ENCODE data around the gene CTIF. TPM values are rescaled to one million over a fixed set of nuclear protein-coding genes. Genes with fewer than 3 reads are reported as not detected.

Gene CTIF
- total and polyA plus RNA-seq, 4 experiments from 2014 or later: 5.2 to 6.5 TPM; not detected in 2

DNA sequence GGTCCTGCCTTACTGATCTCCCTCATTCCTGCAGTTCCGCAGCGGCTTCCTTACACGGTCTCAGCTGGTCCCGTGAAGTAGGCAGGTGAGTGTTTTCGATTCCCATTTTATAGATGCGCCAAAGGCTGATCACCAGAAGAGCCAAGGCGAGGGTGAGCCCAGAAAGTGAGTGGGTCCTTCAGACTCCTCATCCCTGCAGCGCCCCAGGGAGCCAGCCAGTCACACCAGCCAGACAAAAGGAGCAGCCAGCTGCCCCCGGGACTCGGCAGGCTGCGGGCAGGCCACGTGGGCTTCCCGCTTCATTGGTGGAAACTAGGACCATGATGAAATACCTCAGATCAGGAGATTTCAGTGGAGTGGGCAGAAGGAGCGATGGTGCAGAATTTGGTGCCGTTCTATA is 326.0 kb downstream of the CTIF start:
- H3K9me3 ChIP-seq (ENCODE audit: control insufficient read depth in 1 of 2, low read length in 2 of 2): no peaks in the 10 kb centered on the region
- DNase-seq: no peak
- Mint-ChIP-seq H3K4me3 (no peak overlapping the region), H3K36me3 (no peaks in the 10 kb centered on the region), H3K27ac (peak overlapping the region in 1 of 7 donors; percentile 8), H3K4me1 (peaks cover 11 to 26% (median 17%) of the 10 kb centered on the region in 4 donors), H3K27me3 (no peaks in the 10 kb centered on the region), H3K9me3 (peaks cover 0 to 3% (median 0%) of the 10 kb centered on the region in 8 donors)
- H3K27ac ChIP-seq (ENCODE audit: low read depth, low read length): no peak overlapping the region
- peaks cover 22% of the 10 kb centered on the region for H3K4me1 ChIP-seq (ENCODE audit: insufficient read depth, low read length)
- CTCF ChIA-PET (ENCODE audit: partially characterized antibody): no interaction called here
- no peak overlapping the region for H3K4me3 ChIP-seq (ENCODE audit: low read length in 2 of 2)
- intact Hi-C loops (cut with micrococcal nuclease): loop anchor here (5.0 kb wide), 2 partner anchors 33 to 37 kb away; no protein-coding TSS in a partner anchor
- no peaks in the 10 kb centered on the region for H3K36me3 ChIP-seq (ENCODE audit: insufficient read depth, low read length)
- POLR2A ChIA-PET (ENCODE audit: partially characterized antibody): no interaction called here
- H3K27me3 ChIP-seq (ENCODE audit: insufficient read depth, low read length): no peaks in the 10 kb centered on the region

DNA sequence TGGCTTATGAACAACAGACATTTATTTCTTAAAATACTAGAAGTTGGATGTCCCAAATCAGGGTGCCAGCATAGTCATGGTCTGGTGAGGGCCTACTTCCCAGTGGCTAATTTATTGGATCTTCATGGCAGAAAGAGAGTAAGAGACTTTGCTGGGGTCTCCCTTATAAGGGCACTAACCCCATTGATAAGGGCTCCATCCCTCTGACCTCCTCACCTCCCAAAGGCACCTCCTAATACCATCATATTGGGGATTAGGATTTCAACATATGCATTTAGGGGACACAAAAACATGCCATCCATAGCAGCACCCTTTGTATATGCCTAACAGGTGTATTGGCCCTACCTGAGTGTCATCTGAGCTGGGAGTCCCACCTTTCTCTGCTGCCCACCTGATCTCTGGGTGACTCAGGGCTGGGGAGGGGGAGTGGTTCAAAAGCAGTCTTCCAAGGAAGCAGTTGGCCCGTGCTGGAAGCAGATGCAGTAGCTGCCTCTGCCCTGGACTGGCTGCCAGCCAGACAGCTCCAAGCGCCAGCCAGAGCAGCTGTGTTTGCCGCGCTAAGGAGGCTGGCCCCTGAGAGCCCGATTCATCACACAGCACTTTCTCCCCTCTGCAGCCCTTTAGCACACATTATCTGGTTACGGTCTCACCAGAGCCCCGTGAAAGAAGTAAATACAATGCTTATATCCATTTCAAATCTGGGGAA is 327.4 kb downstream of the CTIF start:
- no peaks in the 10 kb centered on the region for H3K36me3 Mint-ChIP-seq
- H3K27ac Mint-ChIP-seq: no peak overlapping the region
- peaks cover 11 to 27% (median 17%) of the 10 kb centered on the region in 4 donors for H3K4me1 Mint-ChIP-seq
- Histone ChIP-seq H3K4me1 (ENCODE audit: insufficient read depth, low read length) (peaks cover 26% of the 10 kb centered on the region), H3K36me3 (ENCODE audit: insufficient read depth, low read length) (no peaks in the 10 kb centered on the region), H3K4me3 (ENCODE audit: low read length in 2 of 2) (no peak overlapping the region), H3K9me3 (ENCODE audit: control insufficient read depth in 1 of 2, low read length in 2 of 2) (no peaks in the 10 kb centered on the region), H3K27me3 (ENCODE audit: insufficient read depth, low read length) (no peaks in the 10 kb centered on the region), H3K27ac (ENCODE audit: low read depth, low read length) (no peak overlapping the region)
- ChIA-PET POLR2A (ENCODE audit: partially characterized antibody) (no interaction called here), CTCF (ENCODE audit: partially characterized antibody) (no interaction called here)
- DNase-seq: no peak
- no peaks in the 10 kb centered on the region for H3K27me3 Mint-ChIP-seq
- intact Hi-C loops (cut with micrococcal nuclease): loop anchor here (5.0 kb wide), 2 partner anchors 34 to 36 kb away; no protein-coding TSS in a partner anchor
- H3K9me3 Mint-ChIP-seq: peaks cover 0 to 3% (median 0%) of the 10 kb centered on the region in 8 donors
- no peak overlapping the region for H3K4me3 Mint-ChIP-seq

DNA sequence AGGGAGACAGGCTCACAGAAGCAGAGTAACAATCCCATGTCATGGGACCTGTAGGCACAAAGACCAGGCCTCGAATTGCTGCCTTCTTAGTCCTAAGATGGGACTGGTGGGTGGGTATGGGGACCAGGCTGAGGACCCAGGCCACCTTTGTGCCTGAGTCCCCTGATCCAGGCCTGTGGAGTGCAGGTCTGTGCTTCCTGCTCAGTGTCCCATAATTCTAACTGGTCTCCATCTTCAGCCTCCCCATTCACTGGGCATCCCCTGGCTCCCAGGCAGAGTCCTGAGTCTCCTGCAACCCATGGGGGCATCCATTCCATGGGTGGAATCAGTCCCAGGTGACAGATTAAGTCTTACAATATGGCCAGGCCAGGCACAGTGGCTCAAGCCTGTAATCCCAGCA is 328.0 kb downstream of the CTIF start:
- H3K4me3 ChIP-seq (ENCODE audit: low read length in 2 of 2): no peak overlapping the region

DNA sequence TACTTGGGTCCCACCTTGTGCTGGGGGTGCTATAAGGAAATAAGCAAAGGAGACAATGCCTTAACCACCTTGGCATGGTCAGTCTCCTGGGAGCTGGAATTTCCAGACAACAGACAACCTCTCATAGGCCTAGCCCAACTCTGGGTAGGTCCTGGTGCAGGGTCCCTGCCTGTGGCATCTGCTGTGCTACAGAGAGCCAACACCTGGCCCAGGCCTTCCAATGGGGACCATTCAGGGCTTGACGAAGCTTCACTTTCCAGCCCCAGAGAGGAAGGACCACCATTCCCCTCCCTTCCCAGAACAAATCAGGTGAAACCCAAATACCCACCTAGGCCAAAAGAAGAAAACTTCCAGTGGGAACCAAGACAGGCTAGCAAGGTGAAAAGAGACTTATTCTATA is 329.1 kb downstream of the CTIF start:
- no peak overlapping the region for H3K4me3 Mint-ChIP-seq
- Histone ChIP-seq H3K27me3 (ENCODE audit: insufficient read depth, low read length) (no peaks in the 10 kb centered on the region), H3K27ac (ENCODE audit: low read depth, low read length) (no peak overlapping the region), H3K36me3 (ENCODE audit: insufficient read depth, low read length) (no peaks in the 10 kb centered on the region), H3K4me3 (ENCODE audit: low read length in 2 of 2) (no peak overlapping the region), H3K9me3 (ENCODE audit: control insufficient read depth in 1 of 2, low read length in 2 of 2) (no peaks in the 10 kb centered on the region), H3K4me1 (ENCODE audit: insufficient read depth, low read length) (peaks cover 26% of the 10 kb centered on the region)
- intact Hi-C loops (cut with micrococcal nuclease): loop anchor here (5.0 kb wide), 2 partner anchors 34 to 36 kb away; no protein-coding TSS in a partner anchor
- POLR2A ChIA-PET (ENCODE audit: partially characterized antibody): interaction anchor here (1.0 to 1.6 kb wide), 6 partner anchors 12 to 91 kb away, joined by 3 to 8 read pairs (median 4); no protein-coding TSS in a partner anchor
- peaks cover 0 to 3% (median 0%) of the 10 kb centered on the region in 8 donors for H3K9me3 Mint-ChIP-seq
- CTCF ChIA-PET (ENCODE audit: partially characterized antibody): interaction anchor here (1.0 to 1.4 kb wide), 2 partner anchors 36 to 90 kb away, joined by 3 to 4 read pairs; no protein-coding TSS in a partner anchor
- DNase-seq: no peak
- H3K4me1 Mint-ChIP-seq: peaks cover 17 to 33% (median 18%) of the 10 kb centered on the region in 4 donors
- peak overlapping the region in 4 of 7 donors; percentile 0 to 65 (median 36) for H3K27ac Mint-ChIP-seq
- H3K36me3 Mint-ChIP-seq: no peaks in the 10 kb centered on the region
- no peaks in the 10 kb centered on the region for H3K27me3 Mint-ChIP-seq

More for the DNA sequence above, 328.0 kb downstream of the CTIF start:
- peaks cover 26% of the 10 kb centered on the region for H3K4me1 ChIP-seq (ENCODE audit: insufficient read depth, low read length)
- POLR2A ChIA-PET (ENCODE audit: partially characterized antibody): no interaction called here
- no peak overlapping the region for H3K27ac ChIP-seq (ENCODE audit: low read depth, low read length)
- no peaks in the 10 kb centered on the region for H3K27me3 ChIP-seq (ENCODE audit: insufficient read depth, low read length)
- no peaks in the 10 kb centered on the region for H3K36me3 Mint-ChIP-seq
- H3K27ac Mint-ChIP-seq: no peak overlapping the region
- intact Hi-C loops (cut with micrococcal nuclease): loop anchor here (5.0 kb wide), 2 partner anchors 35 kb away; no protein-coding TSS in a partner anchor
- CTCF ChIA-PET (ENCODE audit: partially characterized antibody): interaction anchor here (0.5 kb wide), 1 partner anchor 18 kb away, joined by 3 read pairs; no protein-coding TSS in a partner anchor
- no peaks in the 10 kb centered on the region for H3K36me3 ChIP-seq (ENCODE audit: insufficient read depth, low read length)
- no peaks in the 10 kb centered on the region for H3K27me3 Mint-ChIP-seq
- H3K4me1 Mint-ChIP-seq: peaks cover 11 to 31% (median 17%) of the 10 kb centered on the region in 4 donors
- no peak for DNase-seq
- no peaks in the 10 kb centered on the region for H3K9me3 ChIP-seq (ENCODE audit: control insufficient read depth in 1 of 2, low read length in 2 of 2)
- no peak overlapping the region for H3K4me3 Mint-ChIP-seq
- peaks cover 0 to 3% (median 0%) of the 10 kb centered on the region in 8 donors for H3K9me3 Mint-ChIP-seq

DNA sequence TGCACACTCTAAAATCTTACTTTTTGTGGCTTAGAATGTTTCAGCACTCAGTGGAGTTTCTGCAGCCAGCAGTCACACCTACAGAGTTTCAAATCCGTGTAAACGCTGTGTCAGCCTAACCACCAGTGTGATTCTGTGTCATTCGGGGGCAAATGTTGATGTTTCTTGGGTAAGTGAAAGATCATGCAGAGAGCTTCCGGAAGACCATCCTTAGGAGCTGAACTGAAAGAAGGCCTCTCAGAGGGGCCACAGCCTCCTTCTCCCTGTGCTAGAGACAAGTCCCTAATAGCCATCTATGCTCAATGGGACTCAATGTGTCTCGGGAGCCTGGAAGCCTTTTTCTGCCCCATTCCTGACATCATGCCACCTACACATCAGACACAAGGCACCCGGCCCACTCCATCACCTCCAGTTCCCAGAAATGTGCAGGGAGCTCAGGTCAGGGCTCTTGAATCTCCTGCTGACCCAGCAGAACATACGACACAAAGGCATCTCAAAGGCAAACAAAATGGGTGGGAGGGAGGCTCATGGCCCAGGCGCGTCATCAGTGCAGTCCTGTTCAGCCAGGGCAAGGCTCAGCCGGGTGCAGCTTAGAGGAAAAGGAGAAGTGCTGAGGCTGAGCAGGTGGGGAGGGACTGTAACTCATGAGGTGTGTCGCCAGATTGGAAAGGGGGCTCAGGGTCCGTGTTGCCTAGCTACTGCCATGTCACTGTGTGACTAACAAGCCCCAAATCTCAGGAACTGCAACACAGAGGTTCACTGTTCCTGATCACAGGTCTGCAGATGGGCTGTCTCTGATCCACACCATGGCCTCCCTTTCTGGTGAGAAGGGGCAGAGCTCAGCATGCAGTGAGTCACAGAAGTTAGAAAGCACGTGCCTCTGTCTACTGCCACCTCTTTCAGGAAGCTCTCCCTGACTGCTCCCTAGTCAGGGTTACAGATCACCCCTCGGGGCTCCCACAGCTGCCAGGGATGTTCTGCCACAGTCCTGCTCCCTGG is 329.9 kb downstream of the CTIF start:
- no peak overlapping the region for H3K27ac ChIP-seq (ENCODE audit: low read depth, low read length)
- POLR2A ChIA-PET (ENCODE audit: partially characterized antibody): interaction anchor here (0.7 to 2.0 kb wide), 9 partner anchors 13 to 91 kb away, joined by 3 to 9 read pairs (median 4); no protein-coding TSS in a partner anchor

DNA sequence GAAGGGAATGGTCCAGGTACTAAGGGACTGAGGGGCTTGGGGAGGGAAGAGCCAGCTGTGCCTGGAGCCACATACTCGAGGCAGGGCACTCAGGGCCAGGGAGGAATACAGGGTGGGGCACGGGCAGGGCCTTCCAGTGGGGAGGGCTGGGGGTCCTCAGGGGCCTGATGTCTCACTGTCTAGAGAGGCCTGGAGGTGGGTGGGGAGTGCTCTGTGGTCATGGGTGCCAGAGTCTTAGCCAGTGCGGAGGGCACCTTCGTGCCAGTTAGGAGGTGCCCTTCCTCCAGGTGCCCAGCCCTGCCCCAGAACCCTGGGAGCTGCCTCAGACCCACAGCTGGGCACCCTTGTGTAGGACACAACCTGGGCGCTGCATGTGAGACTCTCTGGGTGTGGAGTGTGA is 330.8 kb downstream of the CTIF start:
- H3K4me1 ChIP-seq (ENCODE audit: insufficient read depth, low read length): peaks cover 26% of the 10 kb centered on the region
- H3K4me3 Mint-ChIP-seq: no peak overlapping the region
- peaks cover 17 to 32% (median 19%) of the 10 kb centered on the region in 4 donors for H3K4me1 Mint-ChIP-seq
- no peaks in the 10 kb centered on the region for H3K36me3 Mint-ChIP-seq
- no peaks in the 10 kb centered on the region for H3K27me3 ChIP-seq (ENCODE audit: insufficient read depth, low read length)
- peaks cover 0 to 3% (median 0%) of the 10 kb centered on the region in 8 donors for H3K9me3 Mint-ChIP-seq
- no peaks in the 10 kb centered on the region for H3K27me3 Mint-ChIP-seq
- peak overlapping the region in 2 of 7 donors; percentile 54 to 78 for H3K27ac Mint-ChIP-seq
- intact Hi-C loops (cut with micrococcal nuclease): loop anchor here (5.0 kb wide), 2 partner anchors 33 to 37 kb away; no protein-coding TSS in a partner anchor
- no peak overlapping the region for H3K4me3 ChIP-seq (ENCODE audit: low read length in 2 of 2)
- no peak for DNase-seq
- no peaks in the 10 kb centered on the region for H3K36me3 ChIP-seq (ENCODE audit: insufficient read depth, low read length)
- CTCF ChIA-PET (ENCODE audit: partially characterized antibody): interaction anchor here (1.1 kb wide), 1 partner anchor 43 kb away, joined by 3 read pairs; no protein-coding TSS in a partner anchor
- POLR2A ChIA-PET (ENCODE audit: partially characterized antibody): interaction anchor here (2.0 kb wide), 1 partner anchor 26 kb away, joined by 9 read pairs; no protein-coding TSS in a partner anchor
- H3K9me3 ChIP-seq (ENCODE audit: control insufficient read depth in 1 of 2, low read length in 2 of 2): no peaks in the 10 kb centered on the region
- H3K27ac ChIP-seq (ENCODE audit: low read depth, low read length): no peak overlapping the region

More for the DNA sequence above, 329.9 kb downstream of the CTIF start:
- CTCF ChIA-PET (ENCODE audit: partially characterized antibody): interaction anchor here (1.0 to 1.4 kb wide), 3 partner anchors 36 to 91 kb away, joined by 3 to 4 read pairs (median 3); no protein-coding TSS in a partner anchor
- no peak overlapping the region for H3K4me3 ChIP-seq (ENCODE audit: low read length in 2 of 2)
- peaks cover 26% of the 10 kb centered on the region for H3K4me1 ChIP-seq (ENCODE audit: insufficient read depth, low read length)
- Mint-ChIP-seq H3K4me1 (peaks cover 17 to 34% (median 19%) of the 10 kb centered on the region in 4 donors), H3K36me3 (no peaks in the 10 kb centered on the region), H3K9me3 (peaks cover 0 to 3% (median 0%) of the 10 kb centered on the region in 8 donors), H3K4me3 (peak overlapping the region in 6 of 8 donors; percentile 6 to 49 (median 32)), H3K27ac (peak overlapping the region; percentile 54 to 89 (median 78)), H3K27me3 (no peaks in the 10 kb centered on the region)
- H3K27me3 ChIP-seq (ENCODE audit: insufficient read depth, low read length): no peaks in the 10 kb centered on the region
- H3K36me3 ChIP-seq (ENCODE audit: insufficient read depth, low read length): no peaks in the 10 kb centered on the region
- H3K9me3 ChIP-seq (ENCODE audit: control insufficient read depth in 1 of 2, low read length in 2 of 2): no peaks in the 10 kb centered on the region
- intact Hi-C loops (cut with micrococcal nuclease): loop anchor here (5.0 kb wide), 2 partner anchors 34 to 36 kb away; no protein-coding TSS in a partner anchor
- DNase-seq: peak in 4 of 5 donors; percentile 9 to 24 (median 16)

Measured in CD4-positive, alpha-beta memory T cell (primary cell).